NCI-H146 treated with DMSO at 0.1 percent for 48 hours (cell line): ENCODE measurements around the gene SEMA6A.

Experiments used
- DNase-seq: peaks from one replicate; lab custom pipeline; 2025; ENCODE audit not compliant: unreplicated experiment; lab: John Stamatoyannopoulos, UW

The SEMA6A gene

GRCh38 chr5:116574367-116575325 is at the start of gene SEMA6A:
Gene SEMA6A, minus strand, starts transcription at chr5:116574823. Its CDS starts 69,879 bp downstream, at chr5:116504944.
- peak; percentile 49 for DNase-seq

- DNase-seq: no peak
Measured at GRCh38 chr5:116622375-116623050, 47.9 kb upstream of the SEMA6A start.

GRCh38 chr5:116621599-116621998 is 47.0 kb upstream of the SEMA6A start:
- DNase-seq: no peak

GRCh38 chr5:116616876-116617275 is 42.3 kb upstream of the SEMA6A start:
- no peak for DNase-seq

GRCh38 chr5:116614603-116614920 is 39.9 kb upstream of the SEMA6A start:
- no peak for DNase-seq

GRCh38 chr5:116613445-116613844 is 38.8 kb upstream of the SEMA6A start:
- DNase-seq: no peak

- DNase-seq: no peak
Measured at GRCh38 chr5:116612431-116612830, 37.8 kb upstream of the SEMA6A start.

GRCh38 chr5:116605310-116606070 is 30.9 kb upstream of the SEMA6A start:
- DNase-seq: no peak

GRCh38 chr5:116604805-116605204 is 30.2 kb upstream of the SEMA6A start:
- DNase-seq: no peak

GRCh38 chr5:116600876-116601275 is 26.3 kb upstream of the SEMA6A start:
- no peak for DNase-seq

GRCh38 chr5:116598911-116599310 is 24.3 kb upstream of the SEMA6A start:
- DNase-seq: no peak

GRCh38 chr5:116595498-116595897 is 20.9 kb upstream of the SEMA6A start:
- DNase-seq: no peak

GRCh38 chr5:116593340-116593739 is 18.7 kb upstream of the SEMA6A start:
- DNase-seq: no peak

GRCh38 chr5:116585227-116585626 is 10.6 kb upstream of the SEMA6A start:
- DNase-seq: no peak

GRCh38 chr5:116583862-116584222 is 9.2 kb upstream of the SEMA6A start:
- DNase-seq: no peak

- DNase-seq: no peak
Measured at GRCh38 chr5:116583085-116583861, 8.7 kb upstream of the SEMA6A start.

GRCh38 chr5:116581910-116582309 is 7.3 kb upstream of the SEMA6A start:
- no peak for DNase-seq

GRCh38 chr5:116579144-116579543 is 4.5 kb upstream of the SEMA6A start:
- DNase-seq: no peak

- no peak for DNase-seq
Measured at GRCh38 chr5:116578676-116579075, 4.1 kb upstream of the SEMA6A start.

GRCh38 chr5:116577064-116577788 is 2.6 kb upstream of the SEMA6A start:
- DNase-seq: no peak
